Uterus (tissue), 2 donors: ENCODE data around the gene SLC12A1.

Experiments used
- POLR2A ChIP-seq, 2 donors: fragments of 450-650 bp; IDR thresholded peaks; one replicate each; pipeline ENCODE4 v1.6.1; 2016; ENCODE audit warnings: antibody characterized with exemption in 2 of 2, mild to moderate bottlenecking in 1 of 2, moderate library complexity in 1 of 2
- TF ChIP-seq, protein P1 (sequence below), 4 experiments: fragments of 200-600 bp in 2 of 4; fragments of 450-650 bp in 2 of 4; sonication (generic) in 2 of 4; IDR thresholded peaks; one replicate each; pipeline ENCODE4 v1.5.1; 2016 to 2019; ENCODE audit warnings: antibody characterized with exemption in 4 of 4, mild to moderate bottlenecking in 2 of 4, moderate library complexity in 1 of 4

DNA sequence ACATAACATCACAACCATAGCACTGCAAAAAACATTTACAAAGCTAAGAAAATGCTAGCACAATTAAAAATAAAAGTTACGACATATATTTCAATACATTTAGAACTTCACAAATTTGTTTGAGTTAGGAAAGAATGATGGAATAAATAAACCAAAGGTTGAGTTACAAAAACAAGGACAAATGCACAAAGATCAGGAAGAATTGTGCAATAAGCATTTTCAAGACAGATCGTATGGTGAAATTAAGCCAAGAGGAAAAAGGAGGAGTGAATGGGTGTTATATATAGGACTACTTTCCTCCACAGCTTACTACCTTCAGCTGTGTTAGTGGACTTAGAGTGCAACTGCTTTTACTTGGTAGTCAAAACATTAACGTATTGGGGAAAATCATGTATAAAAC, 20.6 kb upstream of the SLC12A1 start:
- TF ChIP-seq, protein P1, sequence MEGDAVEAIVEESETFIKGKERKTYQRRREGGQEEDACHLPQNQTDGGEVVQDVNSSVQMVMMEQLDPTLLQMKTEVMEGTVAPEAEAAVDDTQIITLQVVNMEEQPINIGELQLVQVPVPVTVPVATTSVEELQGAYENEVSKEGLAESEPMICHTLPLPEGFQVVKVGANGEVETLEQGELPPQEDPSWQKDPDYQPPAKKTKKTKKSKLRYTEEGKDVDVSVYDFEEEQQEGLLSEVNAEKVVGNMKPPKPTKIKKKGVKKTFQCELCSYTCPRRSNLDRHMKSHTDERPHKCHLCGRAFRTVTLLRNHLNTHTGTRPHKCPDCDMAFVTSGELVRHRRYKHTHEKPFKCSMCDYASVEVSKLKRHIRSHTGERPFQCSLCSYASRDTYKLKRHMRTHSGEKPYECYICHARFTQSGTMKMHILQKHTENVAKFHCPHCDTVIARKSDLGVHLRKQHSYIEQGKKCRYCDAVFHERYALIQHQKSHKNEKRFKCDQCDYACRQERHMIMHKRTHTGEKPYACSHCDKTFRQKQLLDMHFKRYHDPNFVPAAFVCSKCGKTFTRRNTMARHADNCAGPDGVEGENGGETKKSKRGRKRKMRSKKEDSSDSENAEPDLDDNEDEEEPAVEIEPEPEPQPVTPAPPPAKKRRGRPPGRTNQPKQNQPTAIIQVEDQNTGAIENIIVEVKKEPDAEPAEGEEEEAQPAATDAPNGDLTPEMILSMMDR (IDR thresholded peaks at IDR 0.05): no peak
- TF ChIP-seq POLR2A (IDR thresholded peaks at IDR 0.05): no peak
